GM23338 (cell line): ENCODE measurements around the gene KLHL7. TPM values are rescaled to one million over a fixed set of nuclear protein-coding genes. Genes with fewer than 3 reads are reported as not detected.
A peak's percentile ranks its signal among the peaks of the same experiment; 100 is the strongest.

Source experiments
- ATAC-seq: fragments of 200-7000 bp; cut with Tn5 transposase; 3 replicates; pipeline ENCODE4 v1.9.1; 2020
- DNase-seq: peaks from one replicate; pipeline ENCODE4 v3.0.0-alpha.2; 2015; ENCODE audit warnings: low spot score
- H2AFZ ChIP-seq: fragments of 200-600 bp; sonication (generic); 2 replicates; pipeline ENCODE4 v1.8.0; 2016; ENCODE audit warnings: antibody characterized with exemption, mild to moderate bottlenecking, moderate library complexity
- H3F3A ChIP-seq: fragments of 200-600 bp; sonication (generic); replicated peaks from 2 replicates; pipeline ENCODE4 v1.8.0; 2017; ENCODE audit warnings: antibody characterized with exemption, mixed run types, low read depth
- H3K27ac ChIP-seq: fragments of 200-600 bp; sonication (generic); 2 replicates; pipeline ENCODE4 v1.6.1; 2016; ENCODE audit warnings: low read depth
- H3K27me3 ChIP-seq: fragments of 200-600 bp; sonication (generic); 2 replicates; pipeline ENCODE4 v1.8.0; 2016; ENCODE audit warnings: mild to moderate bottlenecking, mixed run types, moderate library complexity; ENCODE audit not compliant: insufficient read depth
- H3K36me3 ChIP-seq: fragments of 200-600 bp; sonication (generic); 2 replicates; pipeline ENCODE4 v1.8.0; 2016; ENCODE audit warnings: mild to moderate bottlenecking; ENCODE audit not compliant: insufficient read depth
- H3K4me1 ChIP-seq: fragments of 200-600 bp; sonication (generic); 2 replicates; pipeline ENCODE4 v1.8.0; 2016; ENCODE audit warnings: mild to moderate bottlenecking, moderate library complexity; ENCODE audit not compliant: insufficient read depth
- H3K4me2 ChIP-seq: fragments of 200-600 bp; sonication (generic); 2 replicates; pipeline ENCODE4 v1.7.1; 2017; ENCODE audit warnings: mixed run types
- H3K4me3 ChIP-seq: fragments of 200-600 bp; sonication (generic); 2 replicates; pipeline ENCODE4 v1.6.1; 2016; ENCODE audit warnings: mixed run types
- H3K79me2 ChIP-seq: fragments of 200-600 bp; sonication (generic); replicated peaks from 2 replicates; pipeline ENCODE4 v1.8.0; 2017; ENCODE audit warnings: mild to moderate bottlenecking; ENCODE audit not compliant: insufficient read depth
- H3K9me2 ChIP-seq: fragments of 200-600 bp; sonication (generic); 2 replicates; pipeline ENCODE4 v1.8.0; 2017; ENCODE audit not compliant: insufficient read depth
- H4K20me1 ChIP-seq: fragments of 200-600 bp; sonication (generic); replicated peaks from 2 replicates; pipeline ENCODE4 v1.8.0; 2017; ENCODE audit warnings: mild to moderate bottlenecking; ENCODE audit not compliant: insufficient read depth
- H3K27ac Mint-ChIP-seq: 2 replicates; pipeline ENCODE4 v1.8.0; 2020; ENCODE audit warnings: inconsistent platforms, mild to moderate bottlenecking, moderate library complexity, mixed read lengths
- H3K27me3 Mint-ChIP-seq: 3 replicates; pipeline ENCODE4 v1.8.0; 2022; ENCODE audit warnings: low read depth, mild to moderate bottlenecking, moderate library complexity, mixed read lengths, inconsistent platforms; ENCODE audit not compliant: insufficient read depth, poor library complexity
- H3K36me3 Mint-ChIP-seq: 3 replicates; pipeline ENCODE4 v1.8.0; 2021; ENCODE audit warnings: low read depth, mild to moderate bottlenecking, inconsistent platforms, moderate library complexity, mixed read lengths
- H3K4me1 Mint-ChIP-seq: 3 replicates; pipeline ENCODE4 v1.8.0; 2020; ENCODE audit warnings: mild to moderate bottlenecking, inconsistent platforms, mixed read lengths
- H3K4me3 Mint-ChIP-seq: 3 replicates; pipeline ENCODE4 v1.8.0; 2021; ENCODE audit warnings: moderate library complexity, mild to moderate bottlenecking, inconsistent platforms, mixed read lengths
- H3K9me3 Mint-ChIP-seq: 3 replicates; pipeline ENCODE4 v1.8.0; 2020; ENCODE audit warnings: moderate library complexity, mild to moderate bottlenecking, inconsistent platforms, mixed read lengths
- CREB1 ChIP-seq: fragments of 250-450 bp; sonication (Bioruptor Pico); IDR thresholded peaks from 2 replicates; pipeline ENCODE4 v1.5.0; 2020; ENCODE audit warnings: low read depth, mild to moderate bottlenecking, moderate library complexity
- CTCF ChIP-seq, 2 experiments: fragments of 200-600 bp in 1 of 2; sonication (generic) in 1 of 2; conservative IDR thresholded peaks; 2 replicates each; pipeline versions ENCODE4 v1.5.1 to v1.6.1; 2016 to 2017; ENCODE audit warnings: antibody characterized with exemption in 2 of 2, low read depth in 2 of 2, mild to moderate bottlenecking in 2 of 2, moderate library complexity in 1 of 2
- ETS1 ChIP-seq: IDR thresholded peaks from 2 replicates; pipeline ENCODE4 v1.6.1; 2016; ENCODE audit warnings: antibody characterized with exemption
- EZH2 ChIP-seq: fragments of 200-600 bp; sonication (generic); IDR thresholded peaks from one replicate; pipeline ENCODE4 v1.8.0; 2017; ENCODE audit warnings: antibody characterized with exemption, mild to moderate bottlenecking, low read depth; ENCODE audit not compliant: unreplicated experiment
- EZH2phosphoT487 ChIP-seq: fragments of 200-600 bp; sonication (generic); IDR thresholded peaks from one replicate; pipeline ENCODE4 v1.8.1; 2018; ENCODE audit warnings: antibody characterized with exemption; ENCODE audit not compliant: unreplicated experiment
- JUNB ChIP-seq: IDR thresholded peaks from one replicate; pipeline ENCODE4 v1.6.1; 2016; ENCODE audit warnings: antibody characterized with exemption; ENCODE audit not compliant: unreplicated experiment
- NANOG ChIP-seq: IDR thresholded peaks from 2 replicates; pipeline ENCODE4 v1.6.1; 2016; ENCODE audit warnings: antibody characterized with exemption, borderline replicate concordance
- POLR2AphosphoS5 ChIP-seq: IDR thresholded peaks from 2 replicates; pipeline ENCODE4 v1.6.1; 2016; ENCODE audit warnings: antibody characterized with exemption, low read depth
- REST ChIP-seq: IDR thresholded peaks from one replicate; pipeline ENCODE4 v1.6.1; 2018; ENCODE audit warnings: antibody characterized with exemption; ENCODE audit not compliant: unreplicated experiment
- STAT1 ChIP-seq: IDR thresholded peaks from one replicate; pipeline ENCODE4 v1.6.1; 2016; ENCODE audit warnings: antibody characterized with exemption; ENCODE audit not compliant: unreplicated experiment
- ZNF114 ChIP-seq: fragments of 250-450 bp; sonication (Bioruptor Pico); IDR thresholded peaks from 2 replicates; pipeline ENCODE4 v1.5.0; 2020; ENCODE audit warnings: mild to moderate bottlenecking, moderate library complexity
- ZNF331 ChIP-seq: fragments of 250-450 bp; sonication (Bioruptor Pico); IDR thresholded peaks from 2 replicates; pipeline ENCODE4 v1.5.0; 2020; ENCODE audit warnings: low read depth, mild to moderate bottlenecking, moderate library complexity
- ZNF462 ChIP-seq: fragments of 250-450 bp; sonication (Bioruptor Pico); IDR thresholded peaks from 2 replicates; pipeline ENCODE4 v1.5.0; 2020; ENCODE audit warnings: mild to moderate bottlenecking, moderate library complexity
- polyA plus RNA-seq: library from polyadenylated mRNA; unstranded; fragments of >200 nt; fragmentation: Nextera tagmentation; extraction: Ambion mirVana; gene quantifications from 2 replicates; pipeline ENCODE4 v1.2.1, GENCODE V29; 2016
- total RNA-seq: library from RNA; depleted of rRNA; stranded (reverse); fragments of >200 nt; shearing (Covaris generic); gene quantifications from 2 replicates; pipeline ENCODE4 v1.2.3, GENCODE V29; 2014

The KLHL7 gene
- total and polyA plus RNA-seq, 2 experiments from 2014 or later = 92.5 to 119 TPM

GRCh38 chr7:23115991-23116390 lies 10.4 kb downstream of the KLHL7 start:
- H3K36me3 ChIP-seq = no peaks in the 10 kb centered on the region
- no peak for TF ChIP-seq ZNF114 (CRISPR knock-in tag)
- TF ChIP-seq EZH2 = no peak
- TF ChIP-seq EZH2phosphoT487 = no peak
- peak; percentile 80 for TF ChIP-seq ZNF462 (CRISPR knock-in tag)
- no peak for TF ChIP-seq POLR2AphosphoS5
- no peak for TF ChIP-seq ZNF331
- no peak for TF ChIP-seq JUNB
- TF ChIP-seq ETS1 = no peak
- TF ChIP-seq STAT1 = no peak
- TF ChIP-seq NANOG = peak; percentile 93
- TF ChIP-seq CTCF (conservative IDR thresholded peaks at IDR 0.05; ENCODE audit: low read depth in 2 of 2) = no peak
- 0 out of 2 replicates have a peak, but pooled peaks have one; percentile 29 for TF ChIP-seq CREB1 (CRISPR knock-in tag)
- TF ChIP-seq REST = no peak
- H3F3A ChIP-seq = peaks cover 14% of the 10 kb centered on the region; the same call in 1 of the 2 replicates
- H3K27ac ChIP-seq = peak overlapping the region; percentile 93
- H3K4me1 ChIP-seq = peaks cover 68% of the 10 kb centered on the region
- H3K27me3 Mint-ChIP-seq = peaks cover 7% of the 10 kb centered on the region
- peak overlapping the region; percentile 98 for H3K27ac Mint-ChIP-seq
- ATAC-seq = peak; percentile 91
- H2AFZ ChIP-seq = no peak overlapping the region
- peaks cover 82% of the 10 kb centered on the region for H3K4me1 Mint-ChIP-seq
- H3K79me2 ChIP-seq = peaks cover 90% of the 10 kb centered on the region
- H3K9me3 Mint-ChIP-seq = no peaks in the 10 kb centered on the region
- no peaks in the 10 kb centered on the region; the same call in 1 of the 2 replicates for H4K20me1 ChIP-seq
- peak overlapping the region; percentile 33 for H3K4me3 Mint-ChIP-seq
- peak; percentile 88 for DNase-seq
- H3K9me2 ChIP-seq = no peaks in the 10 kb centered on the region
- peaks cover 23% of the 10 kb centered on the region for H3K36me3 Mint-ChIP-seq
- H3K4me3 ChIP-seq = peak overlapping the region; percentile 1; the same call in 1 of the 2 replicates
- no peaks in the 10 kb centered on the region for H3K27me3 ChIP-seq
- peak overlapping the region; percentile 27 for H3K4me2 ChIP-seq
